Upper lobe of left lung (tissue), 4 donors: ENCODE data around the gene ZBTB16.

Source experiments
- CTCF ChIP-seq, 6 experiments: fragments of 450-650 bp in 4 of 6; fragments of 200-600 bp in 2 of 6; sonication (generic) in 2 of 6; IDR thresholded peaks; one replicate each; pipeline ENCODE4 v1.5.1; 2016 to 2019; ENCODE audit warnings: antibody characterized with exemption in 6 of 6
- POLR2A ChIP-seq, 4 donors: fragments of 450-650 bp; IDR thresholded peaks; one replicate each; pipeline ENCODE4 v1.5.1; 2016 to 2017; ENCODE audit warnings: antibody characterized with exemption in 4 of 4, mild to moderate bottlenecking in 2 of 4
- POLR2AphosphoS5 ChIP-seq, 2 donors: sonication (generic); formaldehyde crosslinking; IDR thresholded peaks; one replicate each; pipeline ENCODE4 v1.5.1; 2017; ENCODE audit warnings: antibody characterized with exemption in 2 of 2

DNA sequence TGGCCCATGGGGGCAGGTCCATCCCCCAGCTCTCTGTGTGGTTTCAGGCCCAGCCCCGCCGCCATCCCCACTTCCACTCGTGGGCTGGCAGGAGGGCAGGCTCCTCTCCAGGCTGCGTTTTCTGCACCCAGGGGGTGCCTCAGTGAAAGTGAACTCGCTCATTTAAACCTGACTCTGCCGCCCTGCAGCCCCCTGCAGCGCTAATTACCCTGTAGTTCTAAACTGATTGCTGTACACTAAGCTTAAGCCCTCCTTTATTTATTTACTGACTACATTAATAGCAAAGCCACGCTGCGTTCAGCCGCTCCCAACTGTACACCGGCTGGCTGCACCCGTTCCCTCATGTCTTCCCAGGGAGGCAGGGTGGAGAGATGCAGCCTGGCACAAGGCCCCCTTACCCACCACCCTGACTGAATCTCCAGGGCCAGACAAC is 200.1 kb downstream of the ZBTB16 start:
- TF ChIP-seq CTCF (IDR thresholded peaks at IDR 0.05) (no peak), POLR2A (IDR thresholded peaks at IDR 0.05) (no peak), POLR2AphosphoS5 (IDR thresholded peaks at IDR 0.05) (no peak)
